ENCODE data around the gene PTGER1. TPM values are rescaled to one million over a fixed set of nuclear protein-coding genes. Genes with fewer than 3 reads are reported as not detected.

PTGER1 gene
- total and polyA plus RNA-seq, 9 of the 15 experiments (the other 6 are each of a cell fraction or from before 2014, with no cell fraction given): 0.06 to 0.36 (median 0.31) TPM; not detected in 5

- no peak for FAIRE-seq
- no peak for DNase-seq (ENCODE audit: extremely low read depth in 1 of 4, low spot score in 3 of 4)
- H3K27me3 ChIP-seq (ENCODE audit: control insufficient read depth in 2 of 2, insufficient read depth in 2 of 2, low read length in 2 of 2): no peaks in the 10 kb centered on the region
- H3K36me3 ChIP-seq (ENCODE audit: control insufficient read depth, insufficient read depth, low read length): peaks cover 28% of the 10 kb centered on the region
- TF ChIP-seq FOXA3 (CRISPR knock-in tag; conservative IDR thresholded peaks at IDR 0.05 in 1 of 2, IDR thresholded peaks at IDR 0.05 in 1 of 2): no peak
- peak; percentile 33; the same call in 1 of the 2 replicates for TF ChIP-seq ZFX (CRISPR knock-in tag; IDR thresholded peaks at IDR 0.05)
- TF ChIP-seq TFAP4 (CRISPR knock-in tag; IDR thresholded peaks at IDR 0.05; ENCODE audit: borderline replicate concordance): 0 out of 2 replicates have a peak, but pooled peaks have one; percentile 5
- in situ Hi-C loops (cut with MboI): no loop called here
- H3K9me3 ChIP-seq (replicated peaks; ENCODE audit: control insufficient read depth, insufficient read depth, low read depth, low read length): no peaks in the 10 kb centered on the region
- BruUV-seq (replicated peaks): no TSS peak
- intact Hi-C loops (cut with micrococcal nuclease): loop anchor here (5.0 kb wide), 1 partner anchor 32 kb away; no protein-coding TSS in a partner anchor
- peaks cover 36% of the 10 kb centered on the region for H3K79me2 ChIP-seq (ENCODE audit: control insufficient read depth, insufficient read depth, low read length)
- no peak for ATAC-seq
- ChIA-PET CTCF (ENCODE audit: low intra/inter-chr PET ratio) (no interaction called here), POLR2A (interaction anchor here (1.2 kb wide), 1 partner anchor 12 kb away, joined by 3 read pairs; no protein-coding TSS in a partner anchor)
- H3K4me2 ChIP-seq (ENCODE audit: insufficient read depth, low read length): no peak overlapping the region; the same call in 1 of the 2 replicates
- H2AFZ ChIP-seq (ENCODE audit: low read depth, low read length): peak overlapping the region; percentile 69
- WGBS (ENCODE audit: insufficient coverage, low coverage, missing lambda C conversion rate): 77% methylated on average over 2 of the region's 2 CpGs
- peaks cover 26% of the 10 kb centered on the region for H4K20me1 ChIP-seq (replicated peaks; ENCODE audit: control insufficient read depth, insufficient read depth, low read length)
- no peaks in the 10 kb centered on the region for H3K9me1 ChIP-seq (ENCODE audit: control insufficient read depth, insufficient read depth, low read length)
- peaks cover 38 to 40% of the 10 kb centered on the region in 2 experiments for H3K4me1 ChIP-seq (replicated peaks in 1 of 2; ENCODE audit: control insufficient read depth in 2 of 2, insufficient read depth in 2 of 2, low read length in 2 of 2)
- peak overlapping the region; percentile 85 for H3K27ac ChIP-seq (ENCODE audit: extremely low read depth, low read depth, low read length)
- H3K9ac ChIP-seq (ENCODE audit: insufficient read depth in 1 of 2, low read depth in 2 of 2, low read length in 2 of 2): peak overlapping the region; percentile 61 to 65; a peak in 2 of 4 replicates
- no peak overlapping the region for H3K4me3 ChIP-seq
Measured at GRCh38 chr19:14519860-14520407, 44.8 kb upstream of the PTGER1 start.
